ENCODE measurements around the gene RPAP2.
A peak's percentile ranks its signal among the peaks of the same experiment; 100 is the strongest.

RPAP2 gene

GRCh38 chr1:92299477-92300150 is 755 bp downstream of the RPAP2 start:
- no peaks in the 10 kb centered on the region for H3K9me3 ChIP-seq
- TF ChIP-seq, protein P1, sequence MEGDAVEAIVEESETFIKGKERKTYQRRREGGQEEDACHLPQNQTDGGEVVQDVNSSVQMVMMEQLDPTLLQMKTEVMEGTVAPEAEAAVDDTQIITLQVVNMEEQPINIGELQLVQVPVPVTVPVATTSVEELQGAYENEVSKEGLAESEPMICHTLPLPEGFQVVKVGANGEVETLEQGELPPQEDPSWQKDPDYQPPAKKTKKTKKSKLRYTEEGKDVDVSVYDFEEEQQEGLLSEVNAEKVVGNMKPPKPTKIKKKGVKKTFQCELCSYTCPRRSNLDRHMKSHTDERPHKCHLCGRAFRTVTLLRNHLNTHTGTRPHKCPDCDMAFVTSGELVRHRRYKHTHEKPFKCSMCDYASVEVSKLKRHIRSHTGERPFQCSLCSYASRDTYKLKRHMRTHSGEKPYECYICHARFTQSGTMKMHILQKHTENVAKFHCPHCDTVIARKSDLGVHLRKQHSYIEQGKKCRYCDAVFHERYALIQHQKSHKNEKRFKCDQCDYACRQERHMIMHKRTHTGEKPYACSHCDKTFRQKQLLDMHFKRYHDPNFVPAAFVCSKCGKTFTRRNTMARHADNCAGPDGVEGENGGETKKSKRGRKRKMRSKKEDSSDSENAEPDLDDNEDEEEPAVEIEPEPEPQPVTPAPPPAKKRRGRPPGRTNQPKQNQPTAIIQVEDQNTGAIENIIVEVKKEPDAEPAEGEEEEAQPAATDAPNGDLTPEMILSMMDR (IDR thresholded peaks at IDR 0.05), result no peak
- peaks cover 17 to 20% of the 10 kb centered on the region in 2 experiments for H3K4me1 ChIP-seq (ENCODE audit: control insufficient read depth in 1 of 2, insufficient read depth in 1 of 2, low read depth in 1 of 2, low read length in 1 of 2)
- peak overlapping the region; percentile 76 for H3K4me3 ChIP-seq (ENCODE audit: low read depth in 1 of 2, low read length in 1 of 2)
- peak overlapping the region; percentile 83 for H3K27ac ChIP-seq
- H3K36me3 ChIP-seq, result peaks cover 3% of the 10 kb centered on the region
- H3K27me3 ChIP-seq, result no peaks in the 10 kb centered on the region

- peaks cover 22 to 26% of the 10 kb centered on the region in 2 experiments for H3K4me1 ChIP-seq (ENCODE audit: control insufficient read depth in 1 of 2, insufficient read depth in 1 of 2, low read depth in 1 of 2, low read length in 1 of 2)
- TF ChIP-seq, protein P1 (IDR thresholded peaks at IDR 0.05), result no peak
- H3K4me3 ChIP-seq (ENCODE audit: low read depth in 1 of 2, low read length in 1 of 2), result no peak overlapping the region
- no peak overlapping the region for H3K27ac ChIP-seq
- no peaks in the 10 kb centered on the region for H3K9me3 ChIP-seq
- H3K27me3 ChIP-seq, result no peaks in the 10 kb centered on the region
- peaks cover 7% of the 10 kb centered on the region for H3K36me3 ChIP-seq
Measured at GRCh38 chr1:92301021-92301420, 2.2 kb downstream of the RPAP2 start.

DNA sequence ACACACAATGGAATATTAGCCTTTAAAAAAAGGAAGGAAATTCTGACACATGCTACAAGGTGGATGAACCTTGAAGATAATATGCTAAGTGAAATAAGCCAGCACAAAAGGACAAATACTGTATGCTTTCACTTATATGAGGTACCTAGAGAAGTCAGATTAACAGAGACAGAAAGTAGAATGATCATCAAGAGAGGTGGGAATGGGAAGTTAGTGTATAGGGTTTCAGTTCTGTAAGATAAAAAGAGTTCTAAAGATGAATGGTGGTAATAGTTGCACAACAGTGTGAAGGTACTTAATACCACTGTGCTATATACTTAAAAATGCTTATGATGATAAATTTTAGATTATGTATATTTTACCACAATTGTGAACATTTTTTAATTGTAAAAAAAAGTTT is 7.2 kb downstream of the RPAP2 start:
- Histone ChIP-seq H3K27ac (peak overlapping the region; percentile 18), H3K27me3 (no peaks in the 10 kb centered on the region), H3K4me3 (ENCODE audit: low read depth in 1 of 2, low read length in 1 of 2) (no peak overlapping the region), H3K4me1 (ENCODE audit: control insufficient read depth in 1 of 2, insufficient read depth in 1 of 2, low read depth in 1 of 2, low read length in 1 of 2) (peaks cover 11 to 13% of the 10 kb centered on the region in 2 experiments), H3K9me3 (no peaks in the 10 kb centered on the region), H3K36me3 (peaks cover 7% of the 10 kb centered on the region)
- TF ChIP-seq, protein P1 (IDR thresholded peaks at IDR 0.05), result no peak

DNA sequence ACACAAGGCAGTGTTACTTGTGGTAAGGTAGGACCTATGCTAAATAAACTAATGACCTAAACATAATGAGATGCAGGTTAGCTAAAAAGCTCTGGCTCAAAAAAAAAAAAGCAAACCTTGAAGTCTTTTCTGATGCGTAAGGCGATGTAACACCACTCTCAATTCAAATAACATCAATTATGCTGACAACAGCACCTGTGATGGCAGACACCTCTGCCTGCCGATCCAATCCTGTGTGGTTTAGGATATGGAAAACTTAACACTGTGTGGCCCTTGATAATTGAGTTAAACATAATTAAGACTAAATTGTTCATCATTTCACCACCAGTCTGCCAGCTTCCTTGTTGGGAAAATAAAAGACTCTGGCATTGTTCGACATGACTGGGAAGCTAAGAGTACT is 9.1 kb downstream of the RPAP2 start:
- H3K27ac ChIP-seq, result no peak overlapping the region
- peaks cover 15 to 17% of the 10 kb centered on the region in 2 experiments for H3K4me1 ChIP-seq (ENCODE audit: control insufficient read depth in 1 of 2, insufficient read depth in 1 of 2, low read depth in 1 of 2, low read length in 1 of 2)
- no peak overlapping the region for H3K4me3 ChIP-seq (ENCODE audit: low read depth in 1 of 2, low read length in 1 of 2)
- TF ChIP-seq, protein P1 (IDR thresholded peaks at IDR 0.05), result no peak
- no peaks in the 10 kb centered on the region for H3K27me3 ChIP-seq
- H3K36me3 ChIP-seq, result peaks cover 7% of the 10 kb centered on the region
- no peaks in the 10 kb centered on the region for H3K9me3 ChIP-seq

DNA sequence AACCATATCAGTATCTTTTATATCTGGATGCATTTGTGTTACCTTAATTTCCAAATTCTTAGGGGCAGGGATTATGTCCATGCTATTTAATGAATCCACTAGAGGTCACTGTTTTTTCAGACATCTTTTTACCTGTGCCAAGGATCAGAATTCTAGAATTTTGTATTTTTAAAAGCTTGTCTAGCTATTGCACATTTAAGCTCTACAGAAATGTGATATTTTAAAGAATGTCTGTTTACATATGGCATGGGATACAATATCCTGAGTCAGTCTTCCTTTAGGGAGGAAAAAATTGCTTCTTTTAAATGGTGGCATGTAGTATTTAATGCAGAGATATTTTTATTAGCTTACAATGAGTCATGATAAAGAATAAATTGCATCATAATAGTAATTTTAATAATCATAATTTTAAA is 11.3 kb downstream of the RPAP2 start:
- Histone ChIP-seq H3K9me3 (no peaks in the 10 kb centered on the region), H3K27ac (no peak overlapping the region), H3K27me3 (no peaks in the 10 kb centered on the region), H3K36me3 (no peaks in the 10 kb centered on the region), H3K4me3 (ENCODE audit: low read depth in 1 of 2, low read length in 1 of 2) (no peak overlapping the region), H3K4me1 (ENCODE audit: control insufficient read depth in 1 of 2, insufficient read depth in 1 of 2, low read depth in 1 of 2, low read length in 1 of 2) (peaks cover 15 to 17% of the 10 kb centered on the region in 2 experiments)
- TF ChIP-seq, protein P1 (IDR thresholded peaks at IDR 0.05), result peak; percentile 37
